NCI-H146 treated with DMSO at 0.1 percent for 48 hours (cell line): ENCODE data around the gene CREG2.

ENCODE experiments used
- DNase-seq: peaks from one replicate; lab custom pipeline; 2025; ENCODE audit not compliant: unreplicated experiment; lab: John Stamatoyannopoulos, UW

Gene CREG2

DNA sequence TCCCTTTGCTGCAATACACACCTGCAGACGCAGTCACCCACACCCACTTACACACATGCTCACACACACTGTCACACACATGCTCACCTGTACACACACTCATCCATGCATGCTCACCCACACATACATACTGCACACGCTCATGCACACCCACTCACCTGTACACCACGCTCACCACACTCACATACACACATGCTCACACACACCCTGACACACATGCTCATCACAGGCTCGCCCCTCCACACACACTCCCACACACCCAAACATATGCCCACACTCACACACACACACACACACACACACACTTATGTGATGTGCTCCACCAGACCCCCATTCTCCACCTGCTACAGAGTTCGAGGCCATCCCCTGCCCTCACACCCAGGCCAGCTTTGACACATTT is 22.8 kb upstream of the CREG2 start:
- no peak for DNase-seq

DNA sequence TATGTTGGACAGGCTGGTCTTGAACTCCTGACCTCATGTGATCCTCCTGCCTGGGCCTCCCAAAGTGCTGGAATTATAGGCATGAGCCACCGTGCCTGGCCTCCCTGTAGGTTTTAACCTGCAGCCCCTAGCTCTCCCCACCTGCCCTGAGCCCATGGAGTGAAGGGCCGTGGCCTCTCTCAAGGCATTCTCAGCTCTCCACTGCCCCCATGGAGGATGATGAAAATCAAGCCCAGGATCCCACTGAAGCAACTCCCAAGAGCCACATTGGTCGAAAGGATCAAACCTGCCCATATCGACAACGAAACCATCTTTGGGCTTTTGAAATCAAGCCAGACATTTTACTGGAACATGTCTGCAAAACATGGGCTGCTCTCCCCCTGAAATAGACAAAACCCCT is 22.4 kb upstream of the CREG2 start:
- no peak for DNase-seq

DNA sequence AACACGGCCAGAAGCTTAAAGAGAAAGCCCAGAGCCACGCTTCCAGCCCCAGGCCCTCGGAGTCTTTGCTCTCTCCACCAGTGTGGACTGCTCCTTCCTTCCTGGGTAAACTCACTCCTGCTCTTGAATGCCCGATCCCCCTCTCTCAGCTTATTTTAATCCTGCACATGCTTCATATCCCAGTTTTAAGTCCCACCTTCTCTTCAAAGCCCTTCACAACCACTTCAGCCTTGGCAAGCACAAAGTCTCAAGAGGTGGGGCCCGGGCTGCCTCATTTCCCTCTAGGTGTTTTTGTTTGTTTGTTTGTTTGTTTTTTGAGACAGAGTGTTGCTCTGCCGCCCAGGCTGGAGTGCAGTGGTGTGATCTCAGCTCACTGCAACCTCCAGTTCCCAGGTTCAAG is 21.6 kb upstream of the CREG2 start:
- no peak for DNase-seq

DNA sequence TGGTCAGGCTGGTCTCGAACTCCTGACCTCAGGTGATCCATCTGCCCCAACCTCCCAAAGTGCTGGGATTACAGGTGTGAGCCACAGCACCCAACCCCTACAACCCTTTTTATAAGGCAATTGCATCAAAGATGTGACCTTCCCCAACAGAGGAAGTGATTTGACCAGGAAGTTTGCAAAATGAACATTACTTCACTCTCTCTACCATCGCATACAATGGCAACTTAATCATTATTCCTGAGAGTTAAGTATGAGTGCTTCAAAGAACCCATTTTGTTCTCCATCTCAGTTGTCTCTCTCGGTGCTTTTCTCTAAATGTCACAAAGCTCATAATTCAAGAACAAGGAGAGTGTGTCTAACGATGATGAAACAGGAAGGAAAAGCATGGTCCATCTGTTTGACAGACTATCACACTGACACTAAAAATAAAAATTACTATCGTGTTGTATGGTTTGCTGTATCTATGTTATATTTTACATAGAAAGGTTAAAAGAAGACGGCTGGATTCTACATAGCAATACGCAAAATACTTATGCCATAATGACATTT is 18.1 kb upstream of the CREG2 start:
- DNase-seq = no peak

DNA sequence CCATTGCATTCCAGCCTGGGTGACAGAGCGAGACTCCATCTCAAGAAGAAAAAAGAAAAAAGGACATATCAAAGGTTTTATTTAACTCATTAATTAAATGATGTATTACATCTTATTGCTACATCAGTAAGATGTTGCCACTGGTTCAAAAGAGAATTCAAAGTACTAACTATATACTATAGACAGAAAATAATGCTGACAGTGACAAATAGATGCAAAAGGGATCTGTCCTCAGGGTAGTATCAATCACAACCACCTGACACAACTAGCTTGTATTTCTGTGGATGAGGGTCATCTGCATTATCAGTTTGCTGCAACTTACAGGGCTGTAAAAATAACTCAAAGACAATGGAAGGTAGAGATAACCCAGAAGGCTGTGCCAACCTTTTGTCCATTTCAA is 16.4 kb upstream of the CREG2 start:
- DNase-seq = no peak

DNA sequence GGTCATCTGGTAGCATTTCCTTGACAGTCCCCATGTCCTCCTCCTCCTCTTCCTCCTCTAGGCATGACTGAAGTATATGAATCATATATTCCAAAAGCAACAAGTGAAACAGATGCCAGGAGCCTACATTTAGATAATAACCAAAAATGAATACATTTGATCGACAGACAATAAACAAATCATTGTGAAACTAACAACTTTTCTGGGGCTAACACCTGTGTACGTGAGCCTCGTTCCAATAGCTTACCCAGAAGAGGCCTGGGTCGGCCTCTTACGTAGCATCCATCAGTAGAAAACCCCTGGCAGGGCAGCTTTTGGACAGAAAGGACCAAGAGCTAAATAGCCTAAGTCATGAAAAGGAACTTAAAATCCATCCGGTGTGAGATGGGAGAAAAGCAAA is 15.3 kb upstream of the CREG2 start:
- no peak for DNase-seq

DNA sequence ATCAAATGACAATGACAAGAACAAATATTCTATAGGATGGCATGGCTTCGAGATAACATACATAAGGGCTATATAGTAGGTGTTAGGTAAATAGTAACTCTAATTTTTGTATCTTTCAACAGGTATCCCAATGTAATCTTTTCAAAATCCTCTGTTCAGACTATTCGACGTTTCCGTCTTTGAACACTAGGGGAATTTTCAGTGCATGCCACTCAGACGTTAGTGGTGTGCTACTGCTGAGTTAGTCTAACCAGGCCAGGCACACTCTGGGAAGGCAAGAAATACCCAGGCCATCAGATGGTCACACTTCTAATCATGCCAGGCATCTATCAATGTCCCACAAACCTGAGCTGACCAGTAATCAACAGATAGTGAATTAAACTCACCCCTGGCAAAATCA is 14.6 kb upstream of the CREG2 start:
- no peak for DNase-seq

DNA sequence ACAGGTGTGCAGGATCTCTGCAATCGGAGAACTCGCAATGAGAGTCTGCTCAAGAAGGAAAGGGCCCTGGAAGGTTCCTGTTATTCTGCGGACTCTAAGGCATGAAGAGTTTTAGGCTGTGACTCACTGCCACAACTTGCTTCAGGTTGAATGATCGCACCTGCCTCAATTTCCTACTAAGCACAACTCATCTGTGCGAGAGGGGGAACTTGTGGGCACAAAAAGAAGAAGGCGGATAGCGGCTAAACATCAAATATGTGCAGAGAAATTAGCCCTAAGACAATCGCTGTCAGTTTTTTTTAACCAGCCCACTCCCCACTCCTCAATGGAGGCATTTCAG is 14.0 kb upstream of the CREG2 start:
- DNase-seq = no peak

- no peak for DNase-seq
Observed at GRCh38 chr2:101400506-101401325, 13.4 kb upstream of the CREG2 start.

GRCh38 chr2:101400048-101400447 is 12.7 kb upstream of the CREG2 start:
- DNase-seq = no peak

DNA sequence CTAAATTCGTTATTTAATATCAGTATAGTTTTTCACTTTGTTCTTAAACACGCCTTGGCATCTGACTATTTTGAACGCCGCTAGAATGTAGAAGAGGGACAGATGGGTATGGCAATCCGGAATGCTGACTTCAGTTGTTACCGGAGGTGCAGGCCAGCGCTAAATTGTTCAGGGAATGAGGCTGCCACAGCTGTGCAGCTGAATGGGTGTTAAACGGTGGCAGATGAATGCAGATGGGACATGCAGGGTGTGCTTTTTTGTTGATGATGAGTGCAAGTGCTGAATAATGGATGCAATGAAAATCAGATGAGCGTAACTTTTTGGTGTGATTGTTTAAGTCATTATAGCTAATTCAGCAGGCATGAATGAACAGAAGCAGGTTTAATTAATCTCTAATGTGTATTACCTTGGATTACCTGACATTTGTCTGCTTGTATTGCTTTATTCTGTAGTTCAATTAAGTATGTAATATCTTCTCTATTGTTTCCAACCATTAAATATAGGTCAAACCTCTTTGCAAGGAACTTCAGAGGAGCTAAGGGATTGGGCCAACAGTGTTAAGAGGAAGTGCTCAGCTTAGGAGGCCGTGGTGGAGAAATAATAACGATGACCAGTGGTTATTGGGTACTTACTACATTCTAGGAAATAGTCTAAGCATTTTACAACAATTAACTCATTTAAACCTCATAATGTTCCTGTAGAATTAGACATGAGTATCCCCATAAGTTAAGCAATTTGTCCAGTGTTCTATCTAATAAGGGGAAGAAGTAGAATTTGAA is 11.9 kb upstream of the CREG2 start:
- no peak for DNase-seq

DNA sequence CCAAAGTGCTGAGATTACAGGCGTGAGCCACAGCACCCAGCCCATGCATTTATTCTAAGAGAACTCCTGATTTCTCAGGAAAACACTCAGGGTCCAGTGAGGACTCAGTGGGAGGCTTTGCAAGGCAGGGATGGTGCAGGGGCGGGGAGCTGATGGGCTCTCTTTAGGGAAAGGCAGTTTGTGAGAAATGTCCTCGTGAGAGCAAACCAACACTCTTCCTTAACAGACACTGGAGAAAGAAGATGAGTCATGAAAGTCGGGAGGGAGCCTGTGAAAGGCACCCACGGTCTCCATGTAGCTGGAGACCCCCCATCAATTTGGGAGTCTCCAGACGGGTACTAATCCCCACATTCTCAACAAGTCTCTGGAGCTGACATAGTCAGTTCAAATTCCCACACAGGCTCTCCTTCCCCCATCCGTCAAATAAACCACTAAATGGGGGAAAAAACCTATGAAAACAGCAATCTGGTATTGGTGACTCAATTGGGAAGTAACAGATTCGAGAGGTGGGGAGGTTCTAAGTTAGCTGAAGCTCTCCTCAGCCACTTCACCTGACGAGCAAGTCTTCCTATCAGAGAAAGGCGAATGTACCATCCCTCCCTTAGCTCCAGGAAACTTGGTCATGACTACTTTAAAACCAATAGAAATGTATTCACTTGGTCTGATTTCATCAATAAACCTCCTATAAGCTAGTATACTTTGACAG is 11.0 kb upstream of the CREG2 start:
- no peak for DNase-seq

GRCh38 chr2:101396316-101396717 is 9.0 kb upstream of the CREG2 start:
- no peak for DNase-seq

- no peak for DNase-seq
Observed at GRCh38 chr2:101395545-101396315, 8.4 kb upstream of the CREG2 start.

GRCh38 chr2:101388232-101388631 is 929 bp upstream of the CREG2 start:
- DNase-seq = no peak

DNA sequence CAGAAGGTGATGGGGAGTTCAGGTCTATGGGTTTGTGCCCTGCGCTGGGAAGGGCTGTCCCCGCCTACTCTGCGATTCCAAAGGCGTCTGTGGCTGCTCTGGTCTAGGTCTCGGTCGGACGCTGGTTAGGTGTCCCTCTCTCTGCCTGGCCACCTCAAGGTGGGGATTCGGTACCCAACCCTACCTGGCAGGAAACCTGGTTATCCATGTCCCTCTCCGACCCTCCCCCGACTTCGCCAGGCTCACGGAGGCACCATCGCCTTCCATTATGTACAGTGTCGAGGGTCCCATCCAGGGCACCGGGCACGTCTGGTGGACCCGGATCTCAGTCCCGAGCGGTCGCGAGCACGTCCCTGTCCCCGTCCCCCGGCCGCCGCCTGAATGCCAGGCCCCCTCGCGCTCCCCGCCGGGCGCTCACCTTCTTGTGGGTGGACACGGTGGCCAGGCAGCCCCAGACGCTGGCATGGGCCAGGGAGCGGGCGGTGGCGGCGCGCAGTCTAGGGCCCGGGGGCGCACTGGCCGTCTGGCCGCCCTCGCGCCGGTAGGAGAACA is 628 bp downstream of the CREG2 start:
- no peak for DNase-seq

DNA sequence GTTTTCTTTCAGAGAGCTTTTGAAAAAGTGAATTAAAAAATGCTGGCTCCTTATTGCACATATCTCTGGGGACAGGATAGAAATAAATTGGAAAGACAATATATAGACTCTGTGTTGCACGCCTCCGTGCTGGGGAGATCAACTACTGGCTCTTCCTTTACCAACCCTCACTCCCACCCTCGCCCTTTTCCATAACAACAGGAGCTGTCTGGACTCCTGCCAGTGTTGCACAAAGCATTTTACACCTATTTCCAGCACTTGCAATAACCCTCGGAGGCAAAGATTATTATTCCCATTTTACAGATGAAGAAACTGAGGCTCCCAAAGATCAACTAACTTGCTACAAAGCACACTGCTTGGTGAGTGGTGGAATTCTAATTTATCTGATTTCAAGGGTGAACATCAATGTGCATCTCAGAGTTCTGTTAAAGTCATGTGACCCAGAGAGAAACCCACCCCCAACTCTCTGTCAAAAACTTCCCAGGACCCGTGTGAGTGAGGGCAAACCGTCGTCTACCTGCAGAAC is 4.2 kb downstream of the CREG2 start:
- DNase-seq = no peak

- no peak for DNase-seq
Observed at GRCh38 chr2:101382442-101382841, 4.9 kb downstream of the CREG2 start.

- DNase-seq = no peak
Observed at GRCh38 chr2:101380376-101380775, 6.9 kb downstream of the CREG2 start.

GRCh38 chr2:101379091-101379490 is 8.2 kb downstream of the CREG2 start:
- DNase-seq = no peak
